CD4-positive, alpha-beta T cell (primary cell): ENCODE results near the gene TTYH2. TPM values are rescaled to one million over a fixed set of nuclear protein-coding genes. Genes with fewer than 3 reads are reported as not detected.

Experiments
- ATAC-seq: fragments of 200-7000 bp; cut with Tn5 transposase; one replicate; pipeline ENCODE4 v1.10.0; 2022; ENCODE audit warnings: mild to moderate bottlenecking; ENCODE audit not compliant: poor library complexity
- CTCF ChIA-PET: fragments of 350-600 bp; sonication (Branson Sonifier 250); formaldehyde crosslinking; loops from one replicate; lab custom pipeline; 2021; ENCODE audit warnings: antibody characterized with exemption, inconsistent platforms; lab: Charles Lee
- POLR2A ChIA-PET: fragments of 350-600 bp; sonication (Branson Sonifier 250); formaldehyde crosslinking; loops from one replicate; lab custom pipeline; 2021; ENCODE audit warnings: antibody characterized with exemption, inconsistent platforms; lab: Charles Lee
- DNase-seq, 14 experiments: peaks; one replicate each; pipeline ENCODE4 v3.0.0-alpha.2; 2013 to 2020; ENCODE audit warnings: mixed read lengths in 2 of 14
- H3K27ac ChIP-seq, 2 donors: one replicate each; pipeline versions ENCODE4 v1.5.1 to v1.7.0; 2013; ENCODE audit warnings: low read length in 2 of 2, low read depth in 1 of 2, mild to moderate bottlenecking in 1 of 2
- H3K27me3 ChIP-seq, 2 experiments: 1 replicate in 1 of 2; 2 replicates in 1 of 2; pipeline versions ENCODE4 v1.6.1 to v1.7.0; 2013; ENCODE audit warnings: low read length in 2 of 2, control low read depth in 1 of 2, mild to moderate bottlenecking in 1 of 2, moderate library complexity in 1 of 2; ENCODE audit not compliant: insufficient read depth in 2 of 2, control insufficient read depth in 1 of 2
- H3K36me3 ChIP-seq: one replicate; pipeline ENCODE4 v1.6.1; 2013; ENCODE audit warnings: low read length, control low read depth; ENCODE audit not compliant: insufficient read depth
- H3K4me1 ChIP-seq: one replicate; pipeline ENCODE4 v1.6.1; 2013; ENCODE audit warnings: low read length, control low read depth; ENCODE audit not compliant: insufficient read depth
- H3K4me3 ChIP-seq: one replicate; pipeline ENCODE4 v1.5.1; 2013; ENCODE audit warnings: mild to moderate bottlenecking, low read length, moderate library complexity
- H3K9me3 ChIP-seq, 2 experiments: 1 replicate in 1 of 2; 2 replicates in 1 of 2; pipeline versions ENCODE4 v1.6.1 to v1.7.0; 2013; ENCODE audit warnings: low read length in 2 of 2, mild to moderate bottlenecking in 2 of 2, control low read depth in 1 of 2, moderate library complexity in 1 of 2; ENCODE audit not compliant: control insufficient read depth in 1 of 2, insufficient read depth in 1 of 2
- H3K27ac Mint-ChIP-seq: one replicate; pipeline ENCODE4 v1.8.0; 2020; ENCODE audit warnings: mixed read lengths
- H3K27me3 Mint-ChIP-seq: one replicate; pipeline ENCODE4 v1.8.0; 2021; ENCODE audit warnings: mixed read lengths
- H3K36me3 Mint-ChIP-seq: one replicate; pipeline ENCODE4 v1.8.0; 2021; ENCODE audit warnings: low read depth, mixed read lengths
- H3K4me1 Mint-ChIP-seq: one replicate; pipeline ENCODE4 v1.8.0; 2021; ENCODE audit warnings: low read depth, mixed read lengths
- H3K4me3 Mint-ChIP-seq: one replicate; pipeline ENCODE4 v1.8.0; 2020; ENCODE audit warnings: mild to moderate bottlenecking, mixed read lengths
- H3K9me3 Mint-ChIP-seq: one replicate; pipeline ENCODE4 v1.8.0; 2020; ENCODE audit warnings: mixed read lengths
- CTCF ChIP-seq: fragments of 200-600 bp; IDR thresholded peaks from one replicate; pipeline ENCODE4 v1.8.0; 2022; ENCODE audit warnings: antibody characterized with exemption, mild to moderate bottlenecking
- intact Hi-C, 2 experiments: fragments of 100-400 bp; cut with DNase I in 1 of 2; cut with micrococcal nuclease in 1 of 2; formaldehyde crosslinking; loops; one replicate each; pipeline versions ENCODE4 v1.15.1 to v1.9.0; 2023 to 2025; cut with DNase I, micrococcal nuclease
- total RNA-seq, 174 experiments: library from RNA in 2 of 174; stranded (reverse) in 2 of 174; gene quantifications; one replicate each; pipeline ENCODE4 v1.2.3 and lab custom pipeline; 2021 to 2026

TTYH2 gene
- total RNA-seq, 2 experiments from 2014 or later = 4.4 to 5.4 TPM

- Mint-ChIP-seq H3K4me1 (peaks cover 22% of the 10 kb centered on the region), H3K9me3 (no peaks in the 10 kb centered on the region), H3K27me3 (no peaks in the 10 kb centered on the region), H3K36me3 (peaks cover 10% of the 10 kb centered on the region), H3K4me3 (no peak overlapping the region), H3K27ac (no peak overlapping the region)
- ChIA-PET POLR2A (interaction anchor here (1.0 kb wide), 1 partner anchor 64 kb away, joined by 4 read pairs; no protein-coding TSS in a partner anchor), CTCF (interaction anchor here (0.7 kb wide), 1 partner anchor 78 kb away, joined by 3 read pairs; no protein-coding TSS in a partner anchor)
- Histone ChIP-seq H3K27ac (no peak overlapping the region), H3K4me1 (peaks cover 32% of the 10 kb centered on the region), H3K4me3 (no peak overlapping the region), H3K9me3 (no peaks in the 10 kb centered on the region), H3K36me3 (peaks cover 20% of the 10 kb centered on the region), H3K27me3 (no peaks in the 10 kb centered on the region)
- intact Hi-C loops = no loop called here
- no peak for DNase-seq
- ATAC-seq = no peak
- no peak for TF ChIP-seq CTCF
Measured at GRCh38 chr17:74217888-74218287, 4.5 kb downstream of the TTYH2 start.

GRCh38 chr17:74218436-74218835 is 5.1 kb downstream of the TTYH2 start:
- peaks cover 7% of the 10 kb centered on the region for H3K36me3 Mint-ChIP-seq
- H3K27me3 ChIP-seq = no peaks in the 10 kb centered on the region

GRCh38 chr17:74219576-74220133 is 6.3 kb downstream of the TTYH2 start:
- TF ChIP-seq CTCF = no peak
- Mint-ChIP-seq H3K4me3 (no peak overlapping the region), H3K9me3 (no peaks in the 10 kb centered on the region), H3K27ac (no peak overlapping the region), H3K36me3 (peaks cover 7% of the 10 kb centered on the region), H3K27me3 (no peaks in the 10 kb centered on the region), H3K4me1 (peaks cover 8% of the 10 kb centered on the region)
- no peak overlapping the region for H3K4me3 ChIP-seq
- H3K36me3 ChIP-seq = peaks cover 31% of the 10 kb centered on the region
- H3K27me3 ChIP-seq = no peaks in the 10 kb centered on the region
- H3K9me3 ChIP-seq = no peaks in the 10 kb centered on the region
- ATAC-seq (no peak), DNase-seq (no peak)
- peaks cover 17% of the 10 kb centered on the region for H3K4me1 ChIP-seq
- H3K27ac ChIP-seq = no peak overlapping the region
- intact Hi-C loops = no loop called here
- ChIA-PET POLR2A (no interaction called here), CTCF (interaction anchor here (1.0 kb wide), 1 partner anchor 160 kb away, joined by 3 read pairs; no protein-coding TSS in a partner anchor)

More at GRCh38 chr17:74218436-74218835, 5.1 kb downstream of the TTYH2 start:
- H3K27ac ChIP-seq = no peak overlapping the region
- H3K36me3 ChIP-seq = peaks cover 20% of the 10 kb centered on the region
- ATAC-seq = no peak
- DNase-seq = no peak
- no peak for TF ChIP-seq CTCF
- H3K4me3 Mint-ChIP-seq = no peak overlapping the region
- no peaks in the 10 kb centered on the region for H3K9me3 Mint-ChIP-seq
- no peaks in the 10 kb centered on the region for H3K9me3 ChIP-seq
- POLR2A ChIA-PET = no interaction called here
- H3K4me3 ChIP-seq = no peak overlapping the region
- peaks cover 16% of the 10 kb centered on the region for H3K4me1 Mint-ChIP-seq
- H3K4me1 ChIP-seq = peaks cover 29% of the 10 kb centered on the region
- no peak overlapping the region for H3K27ac Mint-ChIP-seq
- intact Hi-C loops = no loop called here
- no peaks in the 10 kb centered on the region for H3K27me3 Mint-ChIP-seq
- CTCF ChIA-PET = no interaction called here
